Lower leg skin (tissue), 4 donors: ENCODE data around the gene MRPL47. TPM values are rescaled to one million over a fixed set of nuclear protein-coding genes. Genes with fewer than 3 reads are reported as not detected.

Source experiments
- DNase-seq, 2 donors: peaks; one replicate each; pipeline ENCODE4 v3.0.0-alpha.2; 2019; ENCODE audit warnings: low spot score in 2 of 2
- H3K4me3 ChIP-seq: fragments of 200-600 bp; sonication (generic); 2 replicates; pipeline ENCODE4 v1.5.1; 2017; ENCODE audit warnings: mild to moderate bottlenecking, low read depth; ENCODE audit not compliant: poor library complexity, severe bottlenecking
- POLR2A ChIP-seq, 2 donors: fragments of 450-650 bp; IDR thresholded peaks; one replicate each; pipeline ENCODE4 v1.6.1; 2016 to 2017; ENCODE audit warnings: antibody characterized with exemption in 2 of 2, mild to moderate bottlenecking in 1 of 2, moderate library complexity in 1 of 2
- WGBS, 2 donors: methylation state at CpG; one replicate each; pipeline ENCODE4 v1.1.5; 2018; 5-methylcytosine and 5-hydroxymethylcytosine counted together
- intact Hi-C: fragments of 100-400 bp; cut with DNase I; formaldehyde crosslinking; loops from one replicate; pipeline ENCODE4 v1.15.0; 2023; ENCODE audit warnings: low total_unique reads
- total RNA-seq, 4 donors: library from RNA; depleted of rRNA; stranded (reverse); fragments of >200 nt; gene quantifications; one replicate each; pipeline ENCODE4 v1.1.0, GENCODE V29; 2016
- TF ChIP-seq, protein P1 (sequence below), 3 donors: fragments of 450-650 bp; IDR thresholded peaks; one replicate each; pipeline ENCODE4 v1.5.1; 2016; ENCODE audit warnings: antibody characterized with exemption in 3 of 3, mild to moderate bottlenecking in 3 of 3, moderate library complexity in 2 of 3

MRPL47 gene
- total RNA-seq, 4 donors from 2014 or later, result 10.5 to 19.7 (median 15.7) TPM

DNA sequence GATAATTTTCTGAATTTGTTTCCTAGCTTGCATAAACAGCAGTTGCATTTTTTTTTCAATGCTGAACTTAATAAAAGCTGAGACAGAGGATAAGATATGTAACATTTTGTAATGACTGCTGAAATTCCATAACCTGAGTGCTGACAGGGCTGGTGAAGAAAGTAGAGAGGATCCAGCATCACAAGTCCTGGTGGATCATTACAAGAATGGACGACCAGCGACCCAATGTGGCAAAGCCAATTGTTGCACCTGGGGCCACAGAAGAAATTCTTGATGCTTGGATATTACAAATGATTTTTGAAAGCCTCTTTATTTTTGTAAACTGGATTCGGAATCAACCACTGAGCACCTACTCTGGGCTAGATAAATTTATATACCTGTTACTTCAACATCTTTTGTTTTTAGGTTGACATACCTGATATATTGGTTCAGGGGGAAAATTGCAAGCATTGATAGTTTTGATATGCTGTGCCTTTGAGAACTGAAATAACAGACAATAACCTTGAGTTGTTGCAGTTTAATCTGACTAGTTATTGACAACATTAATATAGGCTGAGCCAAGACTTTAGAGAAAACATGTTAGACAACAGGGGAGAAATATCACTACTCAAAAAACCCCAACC, 45.6 kb downstream of the MRPL47 start:
- TF ChIP-seq POLR2A (IDR thresholded peaks at IDR 0.05), result no peak
- TF ChIP-seq, protein P1, sequence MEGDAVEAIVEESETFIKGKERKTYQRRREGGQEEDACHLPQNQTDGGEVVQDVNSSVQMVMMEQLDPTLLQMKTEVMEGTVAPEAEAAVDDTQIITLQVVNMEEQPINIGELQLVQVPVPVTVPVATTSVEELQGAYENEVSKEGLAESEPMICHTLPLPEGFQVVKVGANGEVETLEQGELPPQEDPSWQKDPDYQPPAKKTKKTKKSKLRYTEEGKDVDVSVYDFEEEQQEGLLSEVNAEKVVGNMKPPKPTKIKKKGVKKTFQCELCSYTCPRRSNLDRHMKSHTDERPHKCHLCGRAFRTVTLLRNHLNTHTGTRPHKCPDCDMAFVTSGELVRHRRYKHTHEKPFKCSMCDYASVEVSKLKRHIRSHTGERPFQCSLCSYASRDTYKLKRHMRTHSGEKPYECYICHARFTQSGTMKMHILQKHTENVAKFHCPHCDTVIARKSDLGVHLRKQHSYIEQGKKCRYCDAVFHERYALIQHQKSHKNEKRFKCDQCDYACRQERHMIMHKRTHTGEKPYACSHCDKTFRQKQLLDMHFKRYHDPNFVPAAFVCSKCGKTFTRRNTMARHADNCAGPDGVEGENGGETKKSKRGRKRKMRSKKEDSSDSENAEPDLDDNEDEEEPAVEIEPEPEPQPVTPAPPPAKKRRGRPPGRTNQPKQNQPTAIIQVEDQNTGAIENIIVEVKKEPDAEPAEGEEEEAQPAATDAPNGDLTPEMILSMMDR (IDR thresholded peaks at IDR 0.05), result no peak
- peak; percentile 57 to 90 for DNase-seq
- intact Hi-C loops, result loop anchor here (10.0 kb wide), 1 partner anchor 134 kb away; no protein-coding TSS in a partner anchor
- WGBS, 2 donors, result 1 to 6% methylated on average over 3 of the region's 3 CpGs
- H3K4me3 ChIP-seq, result no peak overlapping the region

DNA sequence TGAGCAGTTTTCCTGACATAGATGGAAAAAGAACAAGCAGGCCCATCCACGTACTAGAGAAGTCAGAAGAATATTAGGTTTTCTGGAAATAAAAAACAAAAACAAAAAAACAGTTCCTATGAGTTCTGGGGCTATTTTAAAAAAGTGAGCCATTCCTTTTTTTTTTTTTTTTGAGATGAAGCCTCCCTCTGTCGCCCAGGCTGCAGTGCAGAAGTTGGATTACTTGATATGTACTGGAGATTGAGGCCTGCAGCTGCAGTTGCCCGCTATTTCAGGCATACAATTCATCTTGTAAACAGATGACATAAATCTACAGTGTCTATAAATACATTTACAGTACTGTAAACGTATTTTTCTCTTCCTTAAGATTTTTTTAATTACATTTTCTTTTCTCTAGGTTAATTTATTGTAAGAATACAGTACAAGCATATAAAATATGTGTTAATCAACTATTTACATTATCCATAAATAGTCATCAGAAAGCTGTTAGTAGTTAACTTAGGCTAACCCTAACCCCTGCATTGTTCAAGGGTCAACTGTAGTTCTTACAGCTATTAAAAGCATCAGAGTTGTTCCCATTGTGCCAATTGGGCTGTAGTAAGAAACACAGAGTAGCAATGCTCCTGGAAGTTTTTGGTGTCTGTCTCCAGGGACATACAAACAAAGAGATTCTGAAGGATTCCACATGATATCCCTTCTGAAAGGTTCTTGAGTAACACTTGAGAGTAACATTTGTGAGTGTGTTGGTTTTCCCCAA, 52.9 kb downstream of the MRPL47 start:
- DNase-seq, result no peak
- 59 to 64% methylated on average over 4 of the region's 4 CpGs for WGBS, 2 donors
- H3K4me3 ChIP-seq, result no peak overlapping the region
- intact Hi-C loops, result loop anchor here (10.0 kb wide), 1 partner anchor 127 kb away; no protein-coding TSS in a partner anchor
- TF ChIP-seq, protein P1 (IDR thresholded peaks at IDR 0.05), result no peak
- no peak for TF ChIP-seq POLR2A (IDR thresholded peaks at IDR 0.05)

DNA sequence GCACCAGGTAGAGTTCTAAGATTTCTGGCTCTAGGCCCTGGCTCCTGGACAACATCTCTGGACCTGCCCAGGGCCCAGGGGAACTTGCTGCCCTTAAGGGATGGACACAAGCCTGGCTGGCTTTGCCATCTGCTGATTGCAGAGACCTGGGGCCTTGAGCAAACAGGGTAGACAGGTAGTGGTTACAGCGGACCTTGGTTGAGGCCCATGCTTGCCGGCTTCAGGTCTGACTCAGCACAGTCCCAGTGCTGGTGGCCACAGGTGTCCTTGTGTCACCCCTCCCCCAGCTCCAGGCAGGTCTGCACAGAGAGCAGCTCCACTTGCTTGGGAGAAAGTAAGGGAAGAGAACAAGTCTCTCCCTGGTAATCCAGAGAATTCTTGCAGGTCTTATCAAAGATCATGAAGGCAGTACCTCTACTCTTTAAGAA, 57.6 kb downstream of the MRPL47 start:
- TF ChIP-seq, protein P1 (IDR thresholded peaks at IDR 0.05), result no peak
- TF ChIP-seq POLR2A (IDR thresholded peaks at IDR 0.05), result no peak
- 33 to 61% methylated on average over 2 of the region's 2 CpGs for WGBS, 2 donors
- H3K4me3 ChIP-seq, result no peak overlapping the region
- intact Hi-C loops, result no loop called here
- DNase-seq, result no peak

DNA sequence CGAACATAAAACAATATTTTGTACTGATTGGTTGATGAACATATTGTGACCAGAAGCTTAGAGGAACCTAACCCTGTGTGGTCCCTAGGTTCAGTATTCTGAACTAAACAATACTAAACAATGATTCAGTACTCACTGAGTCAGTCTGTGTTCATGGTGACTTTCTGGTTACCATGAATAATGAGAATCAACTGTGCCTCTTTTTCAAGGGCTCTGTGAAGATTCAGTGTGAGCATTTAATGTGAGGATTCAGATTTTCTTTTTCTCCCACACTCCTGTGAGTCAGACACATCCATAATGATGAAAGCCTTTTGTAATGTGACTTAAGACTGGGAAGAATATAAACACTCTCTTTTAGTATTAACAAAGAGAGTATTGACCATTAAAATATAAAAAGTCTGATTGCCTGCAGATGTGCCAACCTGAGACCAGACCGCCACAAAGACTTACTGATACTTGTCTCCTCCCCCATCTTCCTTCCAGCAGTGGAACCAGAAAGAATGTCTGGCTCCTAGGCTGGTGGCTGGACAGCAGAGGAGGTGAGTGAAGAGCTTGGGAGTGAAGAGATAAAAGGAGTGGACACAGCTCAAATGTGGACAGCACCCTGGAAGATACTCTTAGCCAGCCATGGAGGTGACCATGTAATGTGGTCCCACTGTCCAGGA, 59.3 kb downstream of the MRPL47 start:
- DNase-seq, result no peak
- 66 to 79% methylated on average over 2 of the region's 2 CpGs for WGBS, 2 donors
- no peak overlapping the region for H3K4me3 ChIP-seq
- intact Hi-C loops, result no loop called here
- no peak for TF ChIP-seq POLR2A (IDR thresholded peaks at IDR 0.05)
- TF ChIP-seq, protein P1 (IDR thresholded peaks at IDR 0.05), result no peak

DNA sequence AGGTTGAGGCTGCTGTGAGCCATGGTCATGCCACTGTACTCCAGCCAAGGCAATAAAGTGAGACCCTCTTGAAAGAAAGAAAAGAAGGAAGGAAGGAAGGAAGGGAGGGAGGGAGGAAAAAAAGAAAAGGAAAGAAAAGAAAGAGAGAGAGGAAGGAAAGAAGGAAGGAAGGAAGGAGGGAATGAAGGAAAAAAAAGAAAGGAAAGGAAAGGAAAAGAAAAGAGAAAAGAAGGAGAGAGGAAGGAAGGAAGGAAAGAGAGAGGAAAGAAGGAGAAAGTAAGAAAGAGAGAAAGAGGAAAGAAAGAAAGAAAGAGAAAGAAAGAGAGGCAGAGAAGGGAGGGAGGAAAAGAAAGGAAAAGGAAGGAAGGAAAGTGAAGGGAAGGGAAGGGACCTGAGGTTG, 62.1 kb downstream of the MRPL47 start:
- no peak for TF ChIP-seq POLR2A (IDR thresholded peaks at IDR 0.05)
- TF ChIP-seq, protein P1 (IDR thresholded peaks at IDR 0.05), result no peak
- DNase-seq, result no peak
- no peak overlapping the region for H3K4me3 ChIP-seq
- intact Hi-C loops, result no loop called here
